OCI-M2 (cell line): ENCODE data around the gene PANX3.
A peak's percentile ranks its signal among the peaks of the same experiment; 100 is the strongest.

Source experiments
- DNase-seq: peaks from one replicate; lab custom pipeline; 2025; ENCODE audit not compliant: unreplicated experiment; lab: John Stamatoyannopoulos, UW

The PANX3 gene

DNA sequence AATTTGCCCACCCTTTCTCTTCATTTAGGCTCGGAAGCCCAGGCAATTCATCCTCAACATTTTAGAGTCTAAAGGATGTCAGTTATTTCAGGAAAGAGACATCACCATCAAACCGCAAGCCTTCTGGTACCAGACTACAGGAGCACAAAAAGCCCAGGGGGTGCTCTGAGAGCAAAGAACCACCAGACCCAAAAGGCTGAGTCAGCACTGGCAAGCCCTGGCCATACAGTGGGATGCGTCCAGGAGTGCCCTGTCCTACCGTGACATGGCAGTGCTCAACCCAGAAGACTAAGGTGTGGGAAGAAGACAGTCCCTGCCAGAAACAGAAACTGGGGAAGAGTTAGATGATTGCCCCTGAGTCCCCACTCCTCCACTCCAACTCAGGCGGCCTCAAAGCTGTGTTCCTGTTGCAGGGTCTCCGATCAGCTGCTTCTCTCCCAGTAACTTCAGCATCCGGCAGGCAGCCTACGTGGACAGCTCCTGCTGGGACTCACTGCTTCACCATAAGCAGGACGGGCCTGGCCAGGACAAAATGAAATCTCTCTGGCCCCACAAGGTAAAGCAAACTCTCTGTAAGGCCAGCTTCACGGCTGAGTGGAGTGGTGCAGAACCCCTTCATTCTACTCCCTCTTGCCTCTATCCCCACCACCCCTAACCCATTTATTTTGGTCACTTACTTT, 1.5 kb downstream of the PANX3 start:
- no peak for DNase-seq

DNA sequence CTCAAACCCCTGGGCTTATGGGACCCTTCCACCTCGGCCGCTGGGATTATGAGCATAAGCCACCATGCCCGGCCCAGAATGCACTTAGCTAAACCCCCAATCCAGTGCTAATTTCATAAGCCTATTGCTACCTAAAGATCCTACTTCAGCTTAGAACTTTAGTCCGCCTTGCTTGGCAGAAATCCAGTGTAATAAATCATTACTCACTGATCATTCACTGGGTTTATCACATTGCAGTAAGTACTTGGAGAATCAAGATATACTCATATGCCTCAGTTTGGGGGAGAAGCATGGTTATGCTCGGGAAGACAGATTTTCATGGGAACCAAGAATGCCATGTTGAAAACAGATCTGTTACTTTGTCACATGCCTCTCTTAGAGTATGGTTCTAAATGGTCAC, 7.6 kb downstream of the PANX3 start:
- no peak for DNase-seq

DNA sequence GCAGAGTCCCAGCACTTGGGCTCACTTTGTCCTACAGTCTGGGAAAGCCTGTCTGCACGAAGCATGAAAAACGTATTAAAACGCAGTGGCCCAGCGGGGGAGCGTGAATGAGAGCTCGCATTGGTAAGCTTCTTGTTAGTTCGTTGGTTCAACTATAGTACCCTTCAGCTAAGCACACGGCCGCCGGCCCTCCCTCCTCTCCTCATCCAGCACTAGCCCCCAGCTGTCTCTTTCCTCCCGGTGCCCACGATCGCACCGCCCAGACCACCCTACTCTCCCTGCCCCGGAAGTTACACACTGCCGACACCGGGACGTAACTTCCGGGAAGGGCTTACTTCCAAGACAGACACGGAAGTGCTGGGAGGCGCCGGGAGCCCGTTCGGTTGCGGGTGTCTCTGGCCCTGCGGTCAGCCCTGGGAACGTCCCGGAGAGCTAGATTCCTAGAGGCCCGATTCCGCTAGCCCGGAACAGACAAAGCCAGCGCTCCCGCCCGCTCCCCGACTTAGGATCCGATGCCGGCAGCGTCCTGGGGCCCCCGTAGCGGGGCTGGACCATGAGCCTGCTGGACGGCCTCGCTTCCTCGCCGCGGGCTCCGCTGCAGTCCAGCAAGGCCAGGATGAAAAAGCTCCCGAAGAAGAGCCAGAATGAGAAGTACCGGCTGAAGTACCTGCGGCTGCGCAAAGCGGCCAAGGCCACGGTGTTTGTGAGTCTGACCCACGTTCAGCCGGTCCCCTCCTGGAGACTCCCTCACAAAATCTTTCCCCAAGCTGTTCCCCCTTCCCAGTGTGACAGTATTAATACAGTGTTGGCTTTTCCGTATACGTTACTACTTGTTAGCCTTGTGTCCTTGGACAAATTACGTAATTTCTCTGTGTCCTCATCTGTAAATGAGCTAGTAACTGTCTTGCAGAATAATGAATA, 11.6 kb downstream of the PANX3 start, which contains the start of gene TBRG1:
TBRG1 (plus strand) TSS at position 334 of the 921 bp plus-strand sequence; CDS start at position 554, 220 bp downstream.
- DNase-seq: no peak

- no peak for DNase-seq
These were observed 12.8 kb downstream of the PANX3 start for GRCh38 chr11:124623861-124624525.

DNA sequence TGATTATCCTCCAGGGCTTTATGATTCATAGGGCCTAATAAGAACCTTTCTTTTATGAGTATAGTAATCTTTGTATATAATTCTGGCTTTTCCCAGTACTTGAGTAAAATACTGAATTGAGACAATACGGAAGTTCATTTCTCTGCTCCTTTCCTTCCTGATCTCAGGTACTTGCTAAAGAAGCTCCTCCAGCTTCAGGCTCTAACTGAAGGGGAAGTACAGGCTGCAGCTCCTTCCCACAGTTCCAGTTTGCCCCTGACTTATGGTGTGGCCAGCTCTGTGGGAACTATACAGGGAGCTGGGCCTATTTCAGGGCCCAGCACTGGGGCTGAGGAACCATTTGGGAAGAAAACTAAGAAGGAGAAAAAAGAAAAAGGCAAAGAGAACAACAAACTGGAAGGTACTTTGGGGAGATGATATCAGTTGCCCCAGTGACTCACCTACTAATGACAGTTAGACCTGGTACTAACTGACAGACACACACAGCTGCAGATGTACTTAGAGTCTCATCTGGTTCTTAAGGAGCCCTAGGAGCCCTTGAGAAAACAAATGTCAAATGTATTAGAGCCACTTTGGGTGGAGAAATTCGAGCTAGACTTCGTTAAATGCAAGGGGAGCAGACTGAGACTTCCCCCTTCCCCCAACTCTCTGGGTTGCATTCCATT, 14.4 kb downstream of the PANX3 start:
- no peak for DNase-seq

- no peak for DNase-seq
These were observed 16.3 kb downstream of the PANX3 start for GRCh38 chr11:124627546-124627945.

DNA sequence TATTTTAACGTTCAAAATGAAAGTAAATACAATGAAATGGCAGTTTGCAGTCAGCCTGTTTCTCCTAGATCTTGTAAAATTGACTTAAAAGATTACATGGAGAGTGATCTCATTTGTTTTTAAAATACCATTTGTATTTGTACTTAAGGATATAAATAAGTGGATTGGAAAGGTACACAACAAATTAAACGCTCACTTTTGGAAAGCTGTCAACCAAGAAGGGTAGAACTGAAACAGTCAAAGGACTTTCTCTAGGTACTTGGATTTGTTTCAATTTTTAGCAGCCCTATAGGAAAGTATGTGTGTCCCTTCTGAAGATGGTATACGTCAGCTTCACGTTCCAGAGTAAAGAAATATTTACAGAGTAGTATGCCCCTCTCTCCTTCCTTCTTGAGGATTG, 18.7 kb downstream of the PANX3 start:
- DNase-seq: no peak

DNA sequence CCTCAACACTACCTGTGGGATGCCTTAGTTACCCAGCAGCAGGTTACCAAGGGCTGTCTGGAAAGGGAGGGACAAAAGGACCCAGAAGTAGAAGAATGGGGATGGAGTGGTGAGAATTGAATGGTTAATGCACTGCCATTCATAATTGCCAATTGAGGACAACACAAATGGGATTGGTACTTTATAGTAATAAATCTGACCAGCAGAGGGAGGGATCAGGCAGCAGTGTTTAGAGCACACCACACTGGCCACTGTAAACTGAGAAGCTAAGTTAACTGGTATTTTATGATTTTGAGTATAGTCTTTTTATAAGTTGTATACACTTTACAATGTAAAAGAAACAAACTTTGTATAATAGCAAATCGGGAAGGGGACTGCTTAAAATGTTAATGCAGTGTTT, 22.1 kb downstream of the PANX3 start:
- DNase-seq: no peak

DNA sequence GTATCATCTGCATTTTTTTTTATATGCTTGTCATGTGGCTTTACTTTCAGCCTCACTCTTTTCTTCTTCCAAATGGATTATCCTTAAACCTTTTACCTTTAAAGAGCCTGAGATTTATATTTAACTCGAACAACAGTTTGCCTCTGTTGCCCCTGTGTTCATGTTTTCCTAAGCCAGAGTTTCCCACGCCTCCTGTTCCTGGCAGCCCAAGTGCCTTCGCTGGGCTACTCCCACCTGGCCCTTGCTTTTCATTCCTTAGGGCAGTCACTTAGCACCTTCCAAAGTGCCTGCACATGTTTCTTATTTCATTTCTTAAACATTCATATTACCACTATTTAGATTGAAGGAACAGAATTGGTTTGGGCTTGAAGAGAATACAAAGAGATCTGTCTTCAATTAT, 24.7 kb downstream of the PANX3 start:
- DNase-seq: no peak

GRCh38 chr11:124638500-124638899, 27.3 kb downstream of the PANX3 start:
- DNase-seq: no peak

GRCh38 chr11:124639186-124639585, 28.0 kb downstream of the PANX3 start:
- DNase-seq: no peak

- no peak for DNase-seq
These were observed 29.4 kb downstream of the PANX3 start for GRCh38 chr11:124640666-124641065.

DNA sequence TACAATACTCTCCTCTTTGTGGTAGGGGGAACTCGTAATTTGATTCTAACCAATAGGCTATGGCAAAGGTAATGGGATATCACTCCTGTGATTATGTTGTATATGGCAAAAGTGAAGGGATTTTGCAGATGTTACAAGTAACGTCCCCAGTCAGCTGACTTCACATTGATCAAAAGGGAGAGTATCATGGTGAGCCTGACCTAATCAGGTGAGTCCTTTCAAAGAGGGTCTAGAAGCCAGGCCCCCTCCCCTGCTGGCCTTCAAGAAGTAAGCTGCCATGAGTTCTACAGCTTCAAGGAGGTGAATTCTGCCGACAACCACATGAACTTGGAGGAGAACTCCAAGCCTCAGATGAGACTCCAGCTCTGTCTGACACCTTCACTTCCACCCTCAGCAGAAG, 31.4 kb downstream of the PANX3 start:
- DNase-seq: no peak

- no peak for DNase-seq
These were observed 31.9 kb downstream of the PANX3 start for GRCh38 chr11:124643042-124643604.

GRCh38 chr11:124643605-124644425, 32.6 kb downstream of the PANX3 start:
- DNase-seq: peak; percentile 31

GRCh38 chr11:124644426-124645280, 33.4 kb downstream of the PANX3 start:
- no peak for DNase-seq

DNA sequence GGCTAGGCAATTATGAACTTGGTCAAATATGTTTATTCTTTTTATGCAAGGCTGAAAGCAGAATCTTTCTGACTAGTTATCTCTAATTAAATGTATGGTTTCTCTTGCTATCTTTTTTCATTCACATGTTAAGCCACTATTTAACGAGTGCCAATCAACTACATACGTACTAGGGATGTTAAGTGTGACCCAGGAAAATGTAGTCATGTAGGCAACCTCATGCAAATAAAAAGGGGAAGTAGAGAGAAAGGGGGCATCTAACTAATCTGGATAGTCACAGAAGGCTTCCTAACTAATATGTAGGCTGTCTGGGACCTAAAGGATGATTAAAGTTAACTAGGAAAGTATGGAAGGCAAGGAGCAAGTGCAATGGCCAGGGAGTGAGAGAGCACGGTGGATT, 34.9 kb downstream of the PANX3 start:
- no peak for DNase-seq

- DNase-seq: no peak
These were observed 37.4 kb downstream of the PANX3 start for GRCh38 chr11:124648610-124649009.
